HepG2 (cell line): ENCODE measurements around the gene DISP1. TPM values are rescaled to one million over a fixed set of nuclear protein-coding genes. Genes with fewer than 3 reads are reported as not detected.

ENCODE experiments used
- ATAC-seq: fragments of 200-7000 bp; cut with Tn5 transposase; 3 replicates; pipeline ENCODE4 v1.9.1; 2020; ENCODE audit warnings: mild to moderate bottlenecking, moderate library complexity
- BruUV-seq: library from RNA; stranded (reverse); fragments of 400-500 nt; replicated peaks from 2 replicates; lab custom pipeline; 2021; lab: Mats Ljungman, UMichigan
- CTCF ChIA-PET: fragments of 300-600 bp; formaldehyde crosslinking; extraction: SDS; loops from one replicate; lab custom pipeline; 2021; ENCODE audit warnings: low total read pairs, inconsistent platforms, low intra/inter-chr PET ratio; lab: Yijun Ruan, JAX
- POLR2A ChIA-PET: fragments of 350-600 bp; sonication (Branson Sonifier 250); formaldehyde crosslinking; loops from one replicate; lab custom pipeline; 2020; ENCODE audit warnings: antibody characterized with exemption, inconsistent platforms; lab: Yijun Ruan, JAX
- DNase-seq: peaks from one replicate; pipeline ENCODE4 v3.0.0-alpha.2; 2015; ENCODE audit warnings: low spot score
- FAIRE-seq: peaks from 3 replicates; lab custom pipeline; 2011; peaks lifted over from hg19 to GRCh38; lab: Jason Lieb, UNC
- H2AFZ ChIP-seq: one replicate; pipeline ENCODE4 v1.6.1; 2011; ENCODE audit warnings: low read length, inconsistent platforms
- H3K27ac ChIP-seq: fragments of 300-600 bp; 3 replicates; pipeline ENCODE4 v1.8.0; 2011; ENCODE audit warnings: mixed run types, mild to moderate bottlenecking, mixed read lengths, low read length, inconsistent platforms; ENCODE audit not compliant: insufficient read depth; ENCODE audit errors: extremely low read length
- H3K27me3 ChIP-seq, 2 experiments: fragments of 200-600 bp in 1 of 2; 2 replicates in 1 of 2; 3 replicates in 1 of 2; pipeline versions ENCODE4 v1.6.0 to v1.8.0; 2011; ENCODE audit warnings: low read length in 2 of 2, mild to moderate bottlenecking in 2 of 2, moderate library complexity in 2 of 2, inconsistent platforms in 1 of 2; ENCODE audit not compliant: insufficient read depth in 2 of 2, control insufficient read depth in 1 of 2
- H3K36me3 ChIP-seq, 2 experiments: fragments of 200-600 bp in 1 of 2; replicated peaks in 1 of 2; 2 replicates in 1 of 2; 3 replicates in 1 of 2; pipeline versions ENCODE4 v1.5.1 to v1.8.0; 2011; ENCODE audit warnings: low read length in 2 of 2, inconsistent platforms in 1 of 2; ENCODE audit not compliant: insufficient read depth in 2 of 2, control insufficient read depth in 1 of 2
- H3K4me1 ChIP-seq: 2 replicates; pipeline ENCODE4 v1.5.1; 2012; ENCODE audit warnings: low read length, inconsistent platforms; ENCODE audit not compliant: insufficient read depth
- H3K4me2 ChIP-seq: 2 replicates; pipeline ENCODE4 v1.6.0; 2011; ENCODE audit warnings: low read depth, low read length, inconsistent platforms
- H3K4me3 ChIP-seq, 3 experiments: fragments of 200-600 bp in 1 of 3; sonication (generic), shearing (Covaris generic) in 1 of 3; replicated peaks in 1 of 3; 2 replicates each; pipeline ENCODE4 v1.5.1; 2011 to 2016; ENCODE audit warnings: low read length in 3 of 3, inconsistent platforms in 2 of 3, low read depth in 2 of 3, mild to moderate bottlenecking in 2 of 3, control low read depth in 1 of 3, mixed read lengths in 1 of 3; ENCODE audit not compliant: insufficient read depth in 1 of 3
- H3K79me2 ChIP-seq: one replicate; pipeline ENCODE4 v1.6.1; 2011; ENCODE audit warnings: low read length, inconsistent platforms; ENCODE audit not compliant: insufficient read depth
- H3K9ac ChIP-seq: 2 replicates; pipeline ENCODE4 v1.6.0; 2011; ENCODE audit warnings: mild to moderate bottlenecking, low read depth, low read length, inconsistent platforms; ENCODE audit not compliant: insufficient read depth
- H3K9me3 ChIP-seq: 2 replicates; pipeline ENCODE4 v1.5.1; 2012; ENCODE audit warnings: mild to moderate bottlenecking, low read length
- H4K20me1 ChIP-seq: 2 replicates; pipeline ENCODE4 v1.6.0; 2011; ENCODE audit warnings: inconsistent platforms, mild to moderate bottlenecking, low read length, moderate library complexity; ENCODE audit not compliant: insufficient read depth
- ATRX ChIP-seq: sonication (generic); formaldehyde crosslinking; IDR thresholded peaks from 2 replicates; pipeline ENCODE4 v1.4.0; 2020; ENCODE audit warnings: missing genetic modification reagents, borderline replicate concordance
- ZBTB38 ChIP-seq: sonication (generic); formaldehyde crosslinking; IDR thresholded peaks from 2 replicates; pipeline ENCODE4 v1.5.1; 2020; ENCODE audit warnings: mild to moderate bottlenecking, missing genetic modification reagents
- ZNF564 ChIP-seq: sonication (generic); formaldehyde crosslinking; IDR thresholded peaks from 2 replicates; pipeline ENCODE4 v1.8.1; 2023; ENCODE audit warnings: mild to moderate bottlenecking, missing genetic modification reagents
- ZNF567 ChIP-seq: sonication (generic); formaldehyde crosslinking; IDR thresholded peaks from 2 replicates; pipeline ENCODE4 v1.8.1; 2023; ENCODE audit warnings: mild to moderate bottlenecking, missing genetic modification reagents, borderline replicate concordance
- ZNF761 ChIP-seq: sonication (generic); formaldehyde crosslinking; conservative IDR thresholded peaks from 2 replicates; pipeline ENCODE4 v1.4.0; 2020; ENCODE audit warnings: mild to moderate bottlenecking, missing genetic modification reagents
- WGBS: methylation state at CpG from one replicate; pipeline ENCODE4 v1.1.6; 2017; ENCODE audit warnings: low lambda C conversion rate; 5-methylcytosine and 5-hydroxymethylcytosine counted together
- in situ Hi-C: cut with HindIII; loops from 2 replicates; pipeline ENCODE4 v1.10.0; 2017; ENCODE audit warnings: low pct_unique_long_range_greater_than_20kb; ENCODE audit not compliant: extremely low pct_ligation_motif_present
- intact Hi-C: fragments of 100-400 bp; cut with micrococcal nuclease; formaldehyde crosslinking; loops from one replicate; pipeline ENCODE4 v1.10.0; 2022; ENCODE audit not compliant: unreplicated experiment
- polyA plus RNA-seq, 8 experiments: library from polyadenylated mRNA; depleted of rRNA in 3 of 8; stranded (reverse) in 7 of 8; unstranded in 1 of 8; fragments of >200 nt; fragmentation: Illumina TruSeq in 4 of 8; extraction: Trizol in 4 of 8; gene quantifications; 2 replicates each; pipeline versions ENCODE4 v1.2.1 to v1.2.3, GENCODE V29; 2011 to 2016; ENCODE audit warnings: low read depth in 4 of 8, missing spikeins in 1 of 8, mixed read lengths in 1 of 8; ENCODE audit not compliant: insufficient read depth in 1 of 8
- total RNA-seq, 5 experiments: library from RNA; depleted of rRNA; stranded (reverse); fragments of >200 nt; fragmentation: Illumina TruSeq; extraction: Trizol; gene quantifications; 2 replicates each; pipeline ENCODE4 v1.2.3, GENCODE V29; 2016; ENCODE audit warnings: low read depth in 1 of 5
- TF ChIP-seq, protein P1 (sequence below): IDR thresholded peaks from 2 replicates; pipeline ENCODE4 v1.6.1; 2016; ENCODE audit warnings: control low read depth

Gene DISP1
- total and polyA plus RNA-seq, 2 of the 13 experiments (the other 11 are each of a cell fraction or from before 2014, with no cell fraction given): 1.9 to 2.0 TPM

DNA sequence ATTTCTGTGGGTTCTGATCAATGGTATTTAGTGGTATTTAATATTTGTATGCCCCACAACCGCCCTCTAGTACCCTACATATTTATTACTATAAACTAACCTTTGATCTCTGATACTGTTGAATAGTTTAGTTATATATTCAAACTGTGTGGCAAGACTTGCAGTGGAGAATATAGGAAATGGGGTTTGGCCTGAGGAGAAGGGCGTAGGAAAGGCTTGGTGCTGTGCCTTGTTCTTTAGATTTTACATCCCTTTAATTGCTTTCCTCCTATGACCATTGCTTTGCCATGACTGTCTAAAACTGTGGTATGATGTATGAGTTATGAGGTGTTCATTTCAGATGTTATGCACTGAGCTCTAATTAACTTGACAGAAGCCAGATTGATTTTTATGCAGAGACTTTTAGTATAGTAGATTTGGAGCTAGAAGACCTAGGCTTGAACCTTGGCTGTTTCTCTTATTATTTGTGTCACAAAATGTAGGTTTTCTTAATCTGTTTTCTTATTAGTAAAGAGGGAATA is 18.6 kb downstream of the DISP1 start:
- Histone ChIP-seq H3K36me3 (no peaks in the 10 kb centered on the region), H3K9me3 (no peaks in the 10 kb centered on the region), H3K27ac (no peak overlapping the region), H3K4me2 (no peak overlapping the region), H3K79me2 (no peaks in the 10 kb centered on the region), H3K9ac (no peak overlapping the region), H3K27me3 (no peaks in the 10 kb centered on the region), H3K4me3 (no peak overlapping the region), H2AFZ (no peak overlapping the region), H3K4me1 (peaks cover 16% of the 10 kb centered on the region), H4K20me1 (no peaks in the 10 kb centered on the region)
- ATAC-seq: no peak
- POLR2A ChIA-PET: no interaction called here
- intact Hi-C loops: no loop called here
- in situ Hi-C loops: no loop called here
- CTCF ChIA-PET: no interaction called here
- FAIRE-seq: no peak
- TF ChIP-seq ZBTB38 (CRISPR knock-in tag) (no peak), ZNF761 (CRISPR knock-in tag) (no peak), ATRX (CRISPR knock-in tag) (no peak), ZNF564 (no peak), ZNF567 (CRISPR knock-in tag) (no peak)
- TF ChIP-seq, protein P1, sequence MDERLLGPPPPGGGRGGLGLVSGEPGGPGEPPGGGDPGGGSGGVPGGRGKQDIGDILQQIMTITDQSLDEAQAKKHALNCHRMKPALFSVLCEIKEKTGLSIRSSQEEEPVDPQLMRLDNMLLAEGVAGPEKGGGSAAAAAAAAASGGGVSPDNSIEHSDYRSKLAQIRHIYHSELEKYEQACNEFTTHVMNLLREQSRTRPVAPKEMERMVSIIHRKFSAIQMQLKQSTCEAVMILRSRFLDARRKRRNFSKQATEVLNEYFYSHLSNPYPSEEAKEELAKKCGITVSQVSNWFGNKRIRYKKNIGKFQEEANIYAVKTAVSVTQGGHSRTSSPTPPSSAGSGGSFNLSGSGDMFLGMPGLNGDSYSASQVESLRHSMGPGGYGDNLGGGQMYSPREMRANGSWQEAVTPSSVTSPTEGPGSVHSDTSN (CRISPR knock-in tag): no peak
- BruUV-seq: no TSS peak
- no peak for DNase-seq
- 94% methylated on average over 2 of the region's 2 CpGs for WGBS
